Fibroblast of lung (primary cell): ENCODE results near the gene SMC6.

Experiments
- CTCF ChIP-seq, 2 donors: IDR thresholded peaks in 1 of 2; conservative IDR thresholded peaks in 1 of 2; 1 replicate in 1 of 2; 2 replicates in 1 of 2; pipeline ENCODE4 v1.5.1; 2011 to 2012; ENCODE audit warnings: low read length in 2 of 2, control low read depth in 1 of 2, inconsistent platforms in 1 of 2, low read depth in 1 of 2, mild to moderate bottlenecking in 1 of 2
- EZH2 ChIP-seq: IDR thresholded peaks from 2 replicates; pipeline ENCODE4 v1.5.1; 2012; ENCODE audit warnings: low read length, control low read depth, mild to moderate bottlenecking; ENCODE audit errors: missing control alignments

DNA sequence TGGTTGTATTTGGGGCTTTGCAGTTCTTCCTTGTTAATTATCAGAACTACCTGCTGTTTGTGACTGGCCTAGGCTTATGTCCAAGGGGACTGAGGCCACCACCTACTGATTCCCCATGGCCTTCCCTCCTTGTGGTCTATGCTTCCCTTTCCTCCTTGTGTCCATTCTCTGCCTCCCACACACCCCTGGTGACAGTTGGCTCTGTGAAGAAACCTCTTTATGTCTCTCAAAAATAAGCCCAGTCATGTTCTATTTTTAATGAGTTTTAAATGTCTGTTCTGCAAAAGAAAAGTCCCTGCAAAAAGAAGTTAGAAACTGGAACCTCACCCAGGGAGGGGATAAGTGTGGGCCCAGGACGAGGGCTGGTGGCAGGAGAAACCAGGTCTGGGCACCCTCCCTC lies 105.0 kb downstream of the SMC6 start:
- TF ChIP-seq CTCF (conservative IDR thresholded peaks at IDR 0.05 in 1 of 2, IDR thresholded peaks at IDR 0.05 in 1 of 2; ENCODE audit: low read depth in 1 of 2, low read length in 2 of 2): no peak
- TF ChIP-seq EZH2: no peak
